GM12878 (cell line): Measurements from ENCODE around the gene AHCY.
"Not testable (repeated sequence)": the region's sequence is repeated elsewhere in the genome, so short reads cannot be mapped to it uniquely, and the experiment has no call there.

Experiments used
- CEBPB ChIP-seq, 2 experiments: fragments of 150-350 bp in 1 of 2; IDR thresholded peaks; 2 replicates each; pipeline ENCODE4 v1.6.1; 2012 to 2014; ENCODE audit warnings: low read depth in 2 of 2, low read length in 2 of 2, borderline replicate concordance in 1 of 2, inconsistent platforms in 1 of 2
- ESRRA ChIP-seq: IDR thresholded peaks from 2 replicates; pipeline ENCODE4 v1.6.1; 2012; ENCODE audit warnings: mild to moderate bottlenecking, low read length, improper control_type of control experiment
- POLR2AphosphoS5 ChIP-seq: IDR thresholded peaks from 2 replicates; pipeline ENCODE4 v1.6.1; 2011; ENCODE audit warnings: mild to moderate bottlenecking, low read length, inconsistent platforms
- TARDBP ChIP-seq: IDR thresholded peaks from 2 replicates; pipeline ENCODE4 v1.6.1; 2016; ENCODE audit warnings: borderline replicate concordance
- TF ChIP-seq, protein P1 (sequence below), 3 experiments: IDR thresholded peaks in 2 of 3; conservative IDR thresholded peaks in 1 of 3; 2 replicates each; pipeline ENCODE4 v1.5.1; 2011; ENCODE audit warnings: low read depth in 3 of 3, low read length in 3 of 3, mild to moderate bottlenecking in 3 of 3, control low read depth in 2 of 3, moderate library complexity in 2 of 3, inconsistent platforms in 1 of 3, mixed read lengths in 1 of 3; ENCODE audit not compliant: control insufficient read depth in 2 of 3, insufficient read depth in 1 of 3; ENCODE audit errors: extremely low read depth in 1 of 3

DNA sequence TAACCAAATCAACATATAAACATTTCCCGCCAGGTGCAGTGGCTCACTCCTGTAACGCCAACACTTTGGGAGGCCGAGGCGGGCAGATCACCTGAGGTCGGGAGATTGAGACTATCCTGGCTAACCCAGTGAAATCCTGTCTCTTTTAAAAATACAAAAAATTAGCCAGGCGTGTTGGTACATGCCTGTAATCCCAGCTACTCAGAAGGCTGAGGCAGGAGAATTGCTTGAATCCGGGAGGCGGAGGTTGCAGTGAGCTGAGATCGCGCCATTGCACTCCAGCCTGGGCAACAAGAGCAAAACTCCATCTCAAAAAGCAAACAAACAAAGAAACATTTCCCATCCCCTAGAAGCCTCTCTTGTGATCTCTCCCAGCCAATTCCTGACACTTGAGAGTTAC lies 37.6 kb upstream of the AHCY start:
- TF ChIP-seq, protein P1, sequence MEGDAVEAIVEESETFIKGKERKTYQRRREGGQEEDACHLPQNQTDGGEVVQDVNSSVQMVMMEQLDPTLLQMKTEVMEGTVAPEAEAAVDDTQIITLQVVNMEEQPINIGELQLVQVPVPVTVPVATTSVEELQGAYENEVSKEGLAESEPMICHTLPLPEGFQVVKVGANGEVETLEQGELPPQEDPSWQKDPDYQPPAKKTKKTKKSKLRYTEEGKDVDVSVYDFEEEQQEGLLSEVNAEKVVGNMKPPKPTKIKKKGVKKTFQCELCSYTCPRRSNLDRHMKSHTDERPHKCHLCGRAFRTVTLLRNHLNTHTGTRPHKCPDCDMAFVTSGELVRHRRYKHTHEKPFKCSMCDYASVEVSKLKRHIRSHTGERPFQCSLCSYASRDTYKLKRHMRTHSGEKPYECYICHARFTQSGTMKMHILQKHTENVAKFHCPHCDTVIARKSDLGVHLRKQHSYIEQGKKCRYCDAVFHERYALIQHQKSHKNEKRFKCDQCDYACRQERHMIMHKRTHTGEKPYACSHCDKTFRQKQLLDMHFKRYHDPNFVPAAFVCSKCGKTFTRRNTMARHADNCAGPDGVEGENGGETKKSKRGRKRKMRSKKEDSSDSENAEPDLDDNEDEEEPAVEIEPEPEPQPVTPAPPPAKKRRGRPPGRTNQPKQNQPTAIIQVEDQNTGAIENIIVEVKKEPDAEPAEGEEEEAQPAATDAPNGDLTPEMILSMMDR (IDR thresholded peaks at IDR 0.05 in 2 of 3, conservative IDR thresholded peaks at IDR 0.05 in 1 of 3; ENCODE audit: control insufficient read depth in 2 of 3, extremely low read depth in 1 of 3, insufficient read depth in 1 of 3, low read depth in 3 of 3, low read length in 3 of 3): not testable (repeated sequence)
- TF ChIP-seq ESRRA; TARDBP; CEBPB (IDR thresholded peaks at IDR 0.05; ENCODE audit: borderline replicate concordance in 1 of 2, low read depth in 2 of 2, low read length in 2 of 2); POLR2AphosphoS5: not testable (repeated sequence)
